ENCODE data around the gene LRGUK. TPM values are rescaled to one million over a fixed set of nuclear protein-coding genes. Genes with fewer than 3 reads are reported as not detected.

The LRGUK gene
- 0.87 TPM for total RNA-seq
- long read RNA-seq, partial matches to known transcripts = 1 of 1 reads
- long read RNA-seq, other reads (novel, unspliced or antisense) = 0 of 1 reads

DNA sequence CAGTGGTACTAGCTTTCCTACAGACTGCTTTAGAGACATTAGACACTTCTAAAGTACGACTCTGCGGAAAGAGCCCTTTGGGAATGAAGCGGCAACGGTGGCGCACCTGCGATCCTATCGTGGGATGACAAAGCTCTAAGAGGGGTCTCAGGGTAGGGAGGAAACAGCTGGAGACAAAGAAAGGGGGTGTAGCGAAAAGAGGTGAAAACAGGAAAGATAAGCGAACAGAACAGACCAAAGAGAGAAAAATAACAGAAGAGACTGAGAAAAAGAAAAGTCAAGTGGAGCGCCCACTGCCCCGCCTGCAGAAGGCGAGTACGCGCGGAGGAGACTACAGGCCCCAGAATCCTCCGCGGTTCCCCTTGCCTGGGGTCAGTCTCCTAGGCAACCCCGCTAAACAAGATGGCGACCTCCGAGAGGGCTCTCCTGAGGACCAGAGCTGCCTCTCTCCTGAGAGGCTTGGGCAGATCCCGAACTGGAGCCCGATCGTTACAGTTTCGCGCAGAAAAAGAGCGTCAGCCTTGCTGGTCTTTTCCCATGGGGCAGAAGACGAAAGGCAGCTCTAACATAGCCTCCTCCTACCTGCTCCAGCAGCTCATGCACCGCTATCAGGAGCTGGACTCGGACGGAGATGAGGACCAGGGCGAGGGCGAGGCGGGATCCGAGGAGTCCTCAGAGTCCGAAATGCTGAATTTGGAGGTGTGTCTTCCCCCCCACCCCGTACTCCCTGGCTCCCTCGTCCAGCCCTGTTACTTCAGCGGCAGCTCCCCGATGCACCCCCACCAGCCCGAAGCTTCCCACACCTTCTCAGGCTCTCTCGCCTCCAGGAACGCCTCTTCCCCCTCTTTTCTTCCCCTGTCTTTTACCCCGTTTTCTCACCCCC lies at the start of gene LRGUK:
Gene LRGUK (plus strand): TSS at position 375 of the 883 bp plus-strand sequence. CDS start 28 bp downstream, at position 403.
- DNase-seq (ENCODE audit: low spot score) = peak; percentile 90

DNA sequence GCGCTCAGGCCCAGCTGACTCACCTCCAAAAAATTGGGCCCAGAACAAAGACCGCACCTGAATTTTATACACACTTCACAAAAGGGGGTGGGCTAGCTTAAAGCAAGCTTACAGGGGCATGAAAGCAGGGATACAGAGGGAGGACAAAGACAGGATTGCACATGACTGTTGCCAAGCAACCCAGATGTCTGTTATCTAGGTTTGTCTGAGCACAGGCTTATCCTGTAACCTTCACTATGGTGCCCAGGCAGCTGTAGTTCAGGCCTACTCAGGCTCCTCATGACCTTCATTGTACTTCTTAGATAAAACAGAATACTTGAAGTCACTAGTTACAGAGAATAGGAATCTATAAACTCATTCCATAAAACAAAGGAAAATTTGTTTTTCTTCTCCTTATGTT lies 49.6 kb upstream of the LRGUK start:
- peak; percentile 2 for DNase-seq (ENCODE audit: low spot score)

- no peak for DNase-seq (ENCODE audit: low spot score)
Measured at GRCh38 chr7:134078991-134079390, 48.1 kb upstream of the LRGUK start.

GRCh38 chr7:134081695-134082094 lies 45.4 kb upstream of the LRGUK start:
- DNase-seq (ENCODE audit: low spot score) = no peak

- DNase-seq (ENCODE audit: low spot score) = peak; percentile 4
Measured at GRCh38 chr7:134083766-134084487, 43.2 kb upstream of the LRGUK start.

DNA sequence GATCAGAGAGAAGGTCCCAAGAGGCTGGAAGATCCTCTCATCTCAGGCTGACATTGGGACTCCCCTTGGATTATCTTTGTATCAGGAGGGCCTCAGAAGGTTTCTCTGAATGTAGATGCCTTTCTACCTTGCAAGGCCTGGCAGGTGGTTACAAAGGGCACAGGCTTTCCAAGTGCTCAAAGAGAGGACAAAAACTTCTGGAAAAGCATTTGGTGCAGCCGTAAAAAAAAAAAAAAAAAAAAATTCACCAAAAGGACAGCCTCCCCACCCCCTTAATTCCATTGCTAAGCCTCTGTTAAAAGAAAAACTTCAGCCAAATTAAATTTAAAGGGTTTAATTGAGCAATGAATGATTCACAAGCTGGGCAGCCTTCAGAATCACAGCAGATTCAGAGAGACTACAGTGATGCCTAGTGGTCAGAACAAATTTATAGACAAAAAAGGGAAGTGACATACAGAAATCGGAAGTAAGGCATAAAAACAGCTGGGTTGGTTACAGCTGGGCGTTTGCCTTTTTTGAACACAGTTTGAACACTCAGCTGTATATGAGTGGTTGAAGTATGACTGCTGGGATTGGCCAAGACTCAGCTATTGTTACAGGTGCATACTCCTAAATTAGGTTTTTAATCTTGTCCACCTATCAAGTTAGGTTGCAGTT lies 42.5 kb upstream of the LRGUK start:
- peak; percentile 6 for DNase-seq (ENCODE audit: low spot score)

DNA sequence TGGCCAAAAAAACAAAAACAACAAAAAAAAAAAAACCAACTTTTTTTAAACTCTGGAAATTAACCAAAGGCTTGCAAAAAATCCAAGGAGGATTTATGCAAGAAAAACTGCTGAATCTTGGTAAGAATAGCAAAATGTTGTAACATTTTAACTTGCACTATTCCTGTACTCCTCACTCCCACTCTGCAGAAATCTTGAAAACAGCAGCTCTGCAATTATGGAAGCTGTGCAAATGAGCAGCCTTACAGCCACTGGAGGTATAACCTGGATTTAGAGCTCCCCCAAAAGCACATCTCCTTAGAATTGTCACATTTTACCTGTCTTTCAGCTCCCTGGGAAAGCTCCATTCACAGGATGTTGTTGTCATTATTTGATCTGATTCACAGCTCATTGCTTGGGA lies 41.8 kb upstream of the LRGUK start:
- no peak for DNase-seq (ENCODE audit: low spot score)

GRCh38 chr7:134086998-134087735 lies 40.0 kb upstream of the LRGUK start:
- no peak for DNase-seq (ENCODE audit: low spot score)

- no peak for DNase-seq (ENCODE audit: low spot score)
Measured at GRCh38 chr7:134088199-134088598, 38.9 kb upstream of the LRGUK start.

GRCh38 chr7:134089446-134089845 lies 37.7 kb upstream of the LRGUK start:
- DNase-seq (ENCODE audit: low spot score) = no peak

DNA sequence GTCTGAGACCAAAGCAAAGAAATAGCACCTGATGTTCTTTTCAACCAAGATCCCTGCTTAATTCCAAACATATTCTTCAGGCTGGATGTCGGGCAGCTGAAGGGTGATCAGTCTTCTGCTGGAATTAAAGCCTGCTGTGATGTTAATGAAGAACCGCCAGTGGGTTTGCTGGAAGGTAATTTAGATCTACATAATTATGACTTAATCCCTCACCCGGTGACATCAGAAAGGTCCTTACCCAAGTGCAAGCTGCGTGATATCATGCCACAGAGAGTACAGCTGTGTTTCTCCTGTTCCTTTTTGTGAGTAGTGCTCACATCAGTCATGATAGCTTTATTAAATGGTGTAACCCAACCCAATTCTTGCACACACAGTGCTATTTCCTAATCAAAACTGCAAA lies 29.1 kb upstream of the LRGUK start:
- DNase-seq (ENCODE audit: low spot score) = no peak

- no peak for DNase-seq (ENCODE audit: low spot score)
Measured at GRCh38 chr7:134101716-134102115, 25.4 kb upstream of the LRGUK start.

GRCh38 chr7:134104166-134104565 lies 23.0 kb upstream of the LRGUK start:
- DNase-seq (ENCODE audit: low spot score) = no peak

DNA sequence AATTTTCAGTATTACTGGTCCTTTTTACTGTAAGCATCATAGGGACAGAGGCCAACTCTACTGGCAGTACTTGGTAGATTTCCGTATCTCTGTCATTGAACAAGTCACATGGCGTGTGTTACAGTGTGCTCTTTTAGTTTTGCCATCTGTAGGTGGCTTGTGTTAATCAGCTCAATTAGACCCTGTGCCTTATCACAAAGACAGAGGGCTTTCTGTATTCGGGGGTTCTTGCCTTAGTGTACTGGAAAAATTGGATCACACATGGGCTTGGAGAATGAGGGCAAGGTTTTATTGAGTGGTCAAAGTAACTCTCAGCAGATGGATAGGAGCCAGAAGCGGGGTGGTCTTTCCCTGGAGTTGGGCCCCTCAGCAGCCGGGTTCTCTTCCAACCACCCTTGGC lies 21.3 kb upstream of the LRGUK start:
- DNase-seq (ENCODE audit: low spot score) = no peak

DNA sequence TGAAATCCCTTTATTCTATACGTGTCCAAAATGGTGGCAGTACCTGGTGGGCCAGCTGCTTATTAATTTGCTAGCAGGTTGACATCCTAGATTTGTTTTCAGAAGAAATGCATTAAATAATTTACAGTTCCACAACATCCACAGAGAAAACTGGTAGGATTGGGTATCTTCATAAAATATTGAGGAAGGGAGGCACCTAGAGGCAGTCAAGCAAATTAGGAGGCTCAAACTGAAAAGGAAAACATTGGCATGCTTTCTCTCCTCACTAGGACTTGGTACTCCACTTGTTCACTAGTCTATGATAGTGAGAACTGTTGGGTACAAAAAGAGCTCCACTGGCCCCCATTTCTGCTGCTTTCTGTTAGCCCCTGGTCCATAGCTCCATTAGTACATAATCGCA lies 18.3 kb upstream of the LRGUK start:
- no peak for DNase-seq (ENCODE audit: low spot score)

- no peak for DNase-seq (ENCODE audit: low spot score)
Measured at GRCh38 chr7:134113655-134114054, 13.5 kb upstream of the LRGUK start.

GRCh38 chr7:134114992-134115391 lies 12.1 kb upstream of the LRGUK start:
- DNase-seq (ENCODE audit: low spot score) = no peak

GRCh38 chr7:134120405-134120804 lies 6.7 kb upstream of the LRGUK start:
- no peak for DNase-seq (ENCODE audit: low spot score)

DNA sequence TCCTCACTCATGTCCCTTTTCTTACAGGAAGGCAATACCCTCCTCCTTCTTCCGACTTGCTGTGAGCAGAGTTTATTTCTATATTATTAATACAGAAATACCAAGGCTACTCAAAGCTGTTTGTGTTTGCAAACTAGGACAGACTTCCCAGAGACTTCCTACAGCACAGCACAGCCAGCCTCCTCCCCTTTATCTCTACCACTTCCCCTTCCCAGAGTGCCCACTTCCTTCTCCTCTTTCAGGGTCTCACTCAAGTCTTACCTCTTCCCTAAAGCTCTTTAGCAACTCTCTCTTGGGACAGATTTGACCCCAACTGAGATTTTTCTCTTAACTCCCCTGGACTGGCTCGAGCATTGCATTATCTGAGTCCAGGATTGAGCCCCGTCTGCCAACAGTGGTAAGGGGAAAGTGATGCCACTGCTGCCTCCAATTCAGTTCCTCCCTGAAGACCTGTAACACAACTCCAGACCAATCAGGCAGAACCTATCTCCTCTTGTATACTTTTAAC lies 5.5 kb upstream of the LRGUK start:
- no peak for DNase-seq (ENCODE audit: low spot score)

DNA sequence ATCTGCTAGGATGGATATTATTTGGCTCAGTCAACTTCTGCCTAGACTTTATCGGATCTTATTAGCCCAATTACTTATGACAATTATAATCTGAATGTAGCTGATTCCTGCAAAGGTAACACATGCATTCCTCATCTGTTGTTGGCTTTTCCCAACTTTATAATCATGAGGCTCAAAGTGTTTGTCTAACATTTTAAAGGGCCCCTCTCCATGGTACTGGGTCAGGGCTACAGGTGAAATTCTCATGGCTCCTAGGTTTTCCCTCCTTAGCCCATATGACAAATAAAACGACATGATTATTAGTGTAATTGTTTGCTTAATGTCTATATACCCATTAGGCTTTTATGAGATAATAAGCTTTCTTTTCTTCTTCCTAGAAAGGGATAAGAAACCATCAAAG lies 4.2 kb upstream of the LRGUK start:
- no peak for DNase-seq (ENCODE audit: low spot score)

DNA sequence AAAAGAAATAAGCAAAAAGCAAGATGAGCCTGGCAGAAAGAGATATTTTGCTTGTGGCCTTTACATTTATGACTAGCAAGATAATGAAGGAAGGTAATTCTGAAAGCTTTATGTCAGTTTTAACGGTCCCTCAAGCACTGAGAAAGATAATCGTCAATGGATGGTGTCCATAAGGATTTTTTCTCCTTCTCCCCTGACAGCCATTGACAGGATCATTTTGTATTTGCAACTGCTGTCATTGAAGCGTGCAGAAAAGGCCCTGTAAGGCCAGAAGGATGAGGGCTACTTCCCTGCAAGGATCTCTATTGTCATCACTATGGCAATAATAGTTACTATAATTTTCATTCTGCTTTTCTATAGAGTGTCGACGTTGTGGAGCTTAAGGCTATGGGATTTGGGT lies 994 bp upstream of the LRGUK start:
- DNase-seq (ENCODE audit: low spot score) = no peak
